Retinal pigment epithelial cell (primary cell): Measurements from ENCODE around the gene TMEM120B.
"Not testable (repeated sequence)": the region's sequence is repeated elsewhere in the genome, so short reads cannot be mapped to it uniquely, and the experiment has no call there.

ENCODE experiments used
- DNase-seq: peaks from one replicate; pipeline ENCODE4 v3.0.0-alpha.2; 2010; ENCODE audit warnings: low read depth
- H3K4me3 ChIP-seq: 2 replicates; pipeline ENCODE4 v1.5.1; 2011; ENCODE audit warnings: mild to moderate bottlenecking, low read length, control low read depth, moderate library complexity
- TF ChIP-seq, protein P1 (sequence below): conservative IDR thresholded peaks from 2 replicates; pipeline ENCODE4 v1.5.1; 2011; ENCODE audit warnings: low read depth, low read length, control low read depth, inconsistent platforms

The TMEM120B gene

GRCh38 chr12:121701667-121702277 lies 10.8 kb upstream of the TMEM120B start:
- TF ChIP-seq, protein P1, sequence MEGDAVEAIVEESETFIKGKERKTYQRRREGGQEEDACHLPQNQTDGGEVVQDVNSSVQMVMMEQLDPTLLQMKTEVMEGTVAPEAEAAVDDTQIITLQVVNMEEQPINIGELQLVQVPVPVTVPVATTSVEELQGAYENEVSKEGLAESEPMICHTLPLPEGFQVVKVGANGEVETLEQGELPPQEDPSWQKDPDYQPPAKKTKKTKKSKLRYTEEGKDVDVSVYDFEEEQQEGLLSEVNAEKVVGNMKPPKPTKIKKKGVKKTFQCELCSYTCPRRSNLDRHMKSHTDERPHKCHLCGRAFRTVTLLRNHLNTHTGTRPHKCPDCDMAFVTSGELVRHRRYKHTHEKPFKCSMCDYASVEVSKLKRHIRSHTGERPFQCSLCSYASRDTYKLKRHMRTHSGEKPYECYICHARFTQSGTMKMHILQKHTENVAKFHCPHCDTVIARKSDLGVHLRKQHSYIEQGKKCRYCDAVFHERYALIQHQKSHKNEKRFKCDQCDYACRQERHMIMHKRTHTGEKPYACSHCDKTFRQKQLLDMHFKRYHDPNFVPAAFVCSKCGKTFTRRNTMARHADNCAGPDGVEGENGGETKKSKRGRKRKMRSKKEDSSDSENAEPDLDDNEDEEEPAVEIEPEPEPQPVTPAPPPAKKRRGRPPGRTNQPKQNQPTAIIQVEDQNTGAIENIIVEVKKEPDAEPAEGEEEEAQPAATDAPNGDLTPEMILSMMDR: no peak
- no peak overlapping the region for H3K4me3 ChIP-seq
- peak; percentile 52 for DNase-seq

GRCh38 chr12:121702944-121703343 lies 9.6 kb upstream of the TMEM120B start:
- no peak for DNase-seq
- H3K4me3 ChIP-seq: no peak overlapping the region
- TF ChIP-seq, protein P1: no peak

- no peak for DNase-seq
- TF ChIP-seq, protein P1: no peak
- H3K4me3 ChIP-seq: no peak overlapping the region
Observed at GRCh38 chr12:121705514-121705913, 7.0 kb upstream of the TMEM120B start.

GRCh38 chr12:121708313-121709063 lies 4.1 kb upstream of the TMEM120B start:
- no peak overlapping the region for H3K4me3 ChIP-seq
- no peak for DNase-seq
- TF ChIP-seq, protein P1: no peak

GRCh38 chr12:121709064-121709424 lies 3.5 kb upstream of the TMEM120B start:
- not testable (repeated sequence) for DNase-seq, H3K4me3 ChIP-seq

DNA sequence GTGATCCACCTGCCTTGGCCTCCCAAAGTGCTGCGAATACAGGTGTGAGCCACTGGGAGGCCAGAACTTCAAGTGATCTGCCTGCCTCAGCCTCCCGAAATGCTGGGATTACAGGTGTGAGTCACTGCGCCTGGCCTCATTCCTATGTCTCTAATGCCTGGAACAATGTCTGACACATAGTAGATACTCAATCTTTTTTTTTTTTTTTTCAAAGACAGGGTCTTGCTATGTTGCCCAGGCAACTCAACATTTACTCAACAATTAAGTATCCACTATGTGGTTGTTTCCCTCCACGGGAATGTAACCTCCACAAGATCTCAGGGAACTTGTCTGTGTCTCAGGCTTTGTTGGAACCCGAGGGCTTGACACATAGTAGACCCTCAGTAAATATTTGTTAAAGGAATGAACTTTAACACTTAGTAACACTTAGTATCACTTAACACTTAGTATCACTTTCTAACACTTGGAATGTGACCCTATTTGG lies 3.0 kb upstream of the TMEM120B start:
- H3K4me3 ChIP-seq: no peak overlapping the region
- TF ChIP-seq, protein P1: peak; percentile 8
- peak; percentile 52 for DNase-seq

DNA sequence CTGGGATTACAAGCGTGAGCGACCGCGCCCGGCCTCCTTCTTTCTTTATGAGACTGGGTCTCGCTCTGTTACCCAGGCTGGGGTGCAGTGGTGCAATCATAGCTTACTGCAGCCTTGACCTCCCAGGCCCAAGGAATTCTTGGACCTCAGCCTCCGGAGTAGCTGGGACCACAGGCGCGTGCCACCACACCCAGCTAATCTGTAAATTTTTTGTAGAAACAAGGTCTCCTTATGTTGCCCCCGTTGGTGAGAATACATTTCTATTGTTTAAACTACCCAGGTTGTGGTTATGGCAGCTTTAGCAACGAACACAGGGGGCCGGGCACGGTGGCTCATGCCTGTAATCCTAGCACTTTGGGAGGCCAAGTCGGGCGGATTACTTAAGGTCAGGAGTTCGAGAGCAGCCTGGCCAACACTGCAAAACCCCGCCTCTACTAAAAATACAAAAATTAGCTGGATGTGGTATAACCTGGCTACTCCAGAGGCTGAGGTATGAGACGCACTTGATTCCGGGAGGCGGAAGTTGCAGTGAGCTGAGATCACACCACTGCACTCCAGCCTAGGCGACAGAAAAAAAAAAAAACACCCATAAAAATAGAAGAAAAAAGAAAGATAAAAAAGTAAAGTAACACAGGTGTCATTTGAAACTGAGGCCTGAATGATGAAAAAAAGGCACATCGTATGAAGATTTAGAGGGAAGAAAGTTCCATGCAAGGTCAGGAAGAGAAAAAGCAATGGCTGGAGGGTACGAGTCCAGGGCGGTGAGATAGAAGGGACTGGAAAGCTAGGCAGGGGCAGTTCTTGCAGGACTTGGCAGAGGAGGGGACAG lies 977 bp upstream of the TMEM120B start:
- H3K4me3 ChIP-seq: peak overlapping the region; percentile 76
- peak; percentile 46 for DNase-seq
- TF ChIP-seq, protein P1: no peak
